ENCODE results near the gene IGF1R. TPM values are rescaled to one million over a fixed set of nuclear protein-coding genes. Genes with fewer than 3 reads are reported as not detected.
A peak's percentile ranks its signal among the peaks of the same experiment; 100 is the strongest.

IGF1R gene
- total RNA-seq, 1 experiment from 2014 or later: 3.8 TPM

DNA sequence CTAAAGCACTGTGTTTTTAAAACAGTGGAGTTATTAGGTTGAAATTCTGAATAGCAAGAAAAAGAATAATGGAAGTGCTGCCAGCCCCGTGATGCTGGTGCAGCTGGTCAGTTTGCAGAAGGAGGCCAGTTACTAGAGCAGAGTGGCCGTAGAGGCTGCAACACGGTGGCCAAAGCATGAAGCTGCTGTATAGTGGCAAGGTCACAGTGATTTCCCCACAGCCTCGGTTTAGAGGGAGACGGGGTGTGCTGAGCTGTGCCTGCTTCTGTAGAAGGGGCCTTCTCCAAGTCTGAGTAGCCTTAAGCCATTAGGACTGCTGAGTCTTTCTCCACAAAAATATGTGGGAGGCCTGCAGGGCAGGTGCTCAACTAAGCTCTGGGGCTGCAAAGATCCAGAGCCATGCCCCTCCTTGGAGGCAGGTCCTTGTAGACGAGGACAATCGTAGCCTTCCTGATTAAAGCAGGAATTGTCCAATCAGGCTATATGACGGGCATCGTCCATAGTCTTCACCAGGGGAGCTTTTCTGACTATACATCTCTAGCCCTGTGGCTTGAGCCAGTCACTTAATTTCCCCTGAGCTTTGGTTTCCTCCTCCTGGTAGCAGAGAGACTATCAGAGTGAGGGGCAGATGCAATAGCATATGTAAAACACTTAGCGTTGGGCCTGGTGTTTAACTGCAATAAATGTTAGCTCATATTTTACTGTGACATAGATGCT is 207.6 kb downstream of the IGF1R start:
- Histone ChIP-seq H3K36me3 (ENCODE audit: low read depth, low read length) (no peaks in the 10 kb centered on the region), H4K20me1 (ENCODE audit: low read length) (no peaks in the 10 kb centered on the region), H3K9me2 (replicated peaks; ENCODE audit: low read length) (no peaks in the 10 kb centered on the region), H3K27me3 (ENCODE audit: low read length) (no peaks in the 10 kb centered on the region), H2AFZ (ENCODE audit: low read length) (no peak overlapping the region), H3K4me3 (ENCODE audit: low read length) (no peak overlapping the region), H3K9me3 (ENCODE audit: low read length) (no peaks in the 10 kb centered on the region), H3F3A (ENCODE audit: low read length, unreplicated experiment) (peaks cover 9% of the 10 kb centered on the region), H3K9ac (ENCODE audit: low read length) (0 out of 2 replicates have a peak overlapping the region, but pooled peaks have one; percentile 15), H3K4me2 (ENCODE audit: low read length) (peak overlapping the region; percentile 64), H3K27ac (ENCODE audit: low read length) (peak overlapping the region; percentile 60), H3K4me1 (ENCODE audit: insufficient read depth, low read length) (peaks cover 77% of the 10 kb centered on the region), H3K79me2 (ENCODE audit: low read length) (peaks cover 17% of the 10 kb centered on the region; the same call in 1 of the 2 replicates)
- ChIA-PET POLR2A (ENCODE audit: unreplicated experiment) (interaction anchor here (0.5 to 0.6 kb wide), 3 partner anchors 18 to 159 kb away, joined by 3 to 10 read pairs (median 4); no protein-coding TSS in a partner anchor), CTCF (interaction anchor here (1.3 to 2.2 kb wide), 4 partner anchors 18 to 59 kb away, joined by 5 to 15 read pairs (median 6); no protein-coding TSS in a partner anchor)
- TF ChIP-seq CTCF (conservative IDR thresholded peaks at IDR 0.05; ENCODE audit: low read depth, low read length) (no peak), EZH2phosphoT487 (IDR thresholded peaks at IDR 0.05; ENCODE audit: borderline replicate concordance, low read length) (no peak), EZH2 (IDR thresholded peaks at IDR 0.05; ENCODE audit: low read length, unreplicated experiment) (no peak)
- no peak for ATAC-seq
- DNase-seq: no peak
- intact Hi-C loops (cut with micrococcal nuclease): loop anchor here (1.0 to 2.0 kb wide), 4 partner anchors 17 to 220 kb away; no protein-coding TSS in a partner anchor
- BruUV-seq (replicated peaks): TSS peak; percentile 59

GRCh38 chr15:98856532-98856907 is 208.2 kb downstream of the IGF1R start:
- Histone ChIP-seq H3K9me3 (ENCODE audit: low read length) (no peaks in the 10 kb centered on the region), H3F3A (ENCODE audit: low read length, unreplicated experiment) (peaks cover 9% of the 10 kb centered on the region), H3K9ac (ENCODE audit: low read length) (0 out of 2 replicates have a peak overlapping the region, but pooled peaks have one; percentile 15), H3K79me2 (ENCODE audit: low read length) (peaks cover 17% of the 10 kb centered on the region; the same call in 1 of the 2 replicates), H3K36me3 (ENCODE audit: low read depth, low read length) (no peaks in the 10 kb centered on the region), H3K4me1 (ENCODE audit: insufficient read depth, low read length) (peaks cover 73% of the 10 kb centered on the region), H3K4me2 (ENCODE audit: low read length) (peak overlapping the region; percentile 64), H3K4me3 (ENCODE audit: low read length) (0 out of 2 replicates have a peak overlapping the region, but pooled peaks have one; percentile 11), H3K27me3 (ENCODE audit: low read length) (no peaks in the 10 kb centered on the region), H3K9me2 (replicated peaks; ENCODE audit: low read length) (no peaks in the 10 kb centered on the region), H3K27ac (ENCODE audit: low read length) (peak overlapping the region; percentile 60), H2AFZ (ENCODE audit: low read length) (no peak overlapping the region), H4K20me1 (ENCODE audit: low read length) (no peaks in the 10 kb centered on the region)
- intact Hi-C loops (cut with micrococcal nuclease): loop anchor here (1.0 to 2.0 kb wide), 2 partner anchors 16 to 24 kb away; no protein-coding TSS in a partner anchor
- ATAC-seq (peak; percentile 29), DNase-seq (peak; percentile 74)
- no TSS peak for BruUV-seq (replicated peaks)
- TF ChIP-seq CTCF (conservative IDR thresholded peaks at IDR 0.05; ENCODE audit: low read depth, low read length) (no peak), EZH2 (IDR thresholded peaks at IDR 0.05; ENCODE audit: low read length, unreplicated experiment) (no peak), EZH2phosphoT487 (IDR thresholded peaks at IDR 0.05; ENCODE audit: borderline replicate concordance, low read length) (no peak)
- ChIA-PET POLR2A (ENCODE audit: unreplicated experiment) (interaction anchor here (0.6 kb wide), 2 partner anchors 40 to 158 kb away, joined by 3 to 10 read pairs; no protein-coding TSS in a partner anchor), CTCF (interaction anchor here (1.3 to 2.2 kb wide), 4 partner anchors 17 to 58 kb away, joined by 5 to 15 read pairs (median 6); no protein-coding TSS in a partner anchor)
